Endothelial cell of umbilical vein (primary cell): ENCODE results near the gene SPATA7. TPM values are rescaled to one million over a fixed set of nuclear protein-coding genes. Genes with fewer than 3 reads are reported as not detected.

Source experiments
- BruUV-seq: library from RNA; stranded (reverse); fragments of 400-500 nt; replicated peaks from 2 replicates; lab custom pipeline; 2021; lab: Mats Ljungman, UMichigan
- CTCF ChIA-PET: fragments of 300-600, 350-600 bp; sonication (Branson Sonifier 250); formaldehyde crosslinking; loops from one replicate; lab custom pipeline; 2021; ENCODE audit warnings: antibody characterized with exemption, inconsistent platforms; lab: Charles Lee
- POLR2A ChIA-PET: fragments of 300-600, 350-600 bp; sonication (Branson Sonifier 250); formaldehyde crosslinking; loops from one replicate; lab custom pipeline; 2021; ENCODE audit warnings: antibody characterized with exemption, inconsistent platforms; lab: Charles Lee
- DNase-seq: peaks from one replicate; pipeline ENCODE4 v3.0.0-alpha.2; 2011; ENCODE audit warnings: low read depth, low spot score
- FAIRE-seq: peaks from 2 replicates; lab custom pipeline; 2011; peaks lifted over from hg19 to GRCh38; lab: Jason Lieb, UNC
- H2AFZ ChIP-seq: 2 replicates; pipeline ENCODE4 v1.6.0; 2012; ENCODE audit warnings: low read depth, low read length, control low read depth, inconsistent platforms
- H3K27ac ChIP-seq: 2 replicates; pipeline ENCODE4 v1.5.1; 2011; ENCODE audit warnings: low read depth, mild to moderate bottlenecking, control low read depth, low read length, moderate library complexity; ENCODE audit not compliant: insufficient read depth
- H3K27me3 ChIP-seq, 2 experiments: 2 replicates each; pipeline versions ENCODE4 v1.6.0 to v1.6.1; 2011; ENCODE audit warnings: low read length in 2 of 2, mixed read lengths in 1 of 2; ENCODE audit not compliant: control insufficient read depth in 2 of 2, insufficient read depth in 2 of 2
- H3K36me3 ChIP-seq, 2 experiments: 2 replicates in 1 of 2; 3 replicates in 1 of 2; pipeline ENCODE4 v1.5.1; 2011; ENCODE audit warnings: low read length in 2 of 2, mild to moderate bottlenecking in 1 of 2, moderate library complexity in 1 of 2; ENCODE audit not compliant: control insufficient read depth in 2 of 2, insufficient read depth in 2 of 2; ENCODE audit errors: extremely low read depth in 1 of 2
- H3K4me1 ChIP-seq: 3 replicates; pipeline ENCODE4 v1.5.1; 2011; ENCODE audit warnings: mild to moderate bottlenecking, low read length; ENCODE audit not compliant: control insufficient read depth, insufficient read depth; ENCODE audit errors: extremely low read depth
- H3K4me2 ChIP-seq: 2 replicates; pipeline ENCODE4 v1.6.1; 2011; ENCODE audit warnings: low read length, control low read depth, mixed read lengths; ENCODE audit not compliant: insufficient read depth
- H3K4me3 ChIP-seq, 3 experiments: fragments of 200-600 bp in 1 of 3; sonication (generic), shearing (Covaris generic) in 1 of 3; replicated peaks in 1 of 3; 2 replicates each; pipeline ENCODE4 v1.5.1; 2011 to 2016; ENCODE audit warnings: control low read depth in 3 of 3, low read length in 3 of 3, mild to moderate bottlenecking in 2 of 3, inconsistent platforms in 1 of 3, low read depth in 1 of 3, moderate library complexity in 1 of 3; ENCODE audit not compliant: insufficient read depth in 1 of 3
- H3K79me2 ChIP-seq: 2 replicates; pipeline ENCODE4 v1.6.0; 2012; ENCODE audit warnings: low read length, inconsistent platforms; ENCODE audit not compliant: control insufficient read depth, insufficient read depth
- H3K9ac ChIP-seq: replicated peaks from 2 replicates; pipeline ENCODE3; 2011; ENCODE audit warnings: low read length, control low read depth; ENCODE audit not compliant: insufficient read depth; ENCODE audit errors: extremely low read depth
- H3K9me1 ChIP-seq: replicated peaks from 3 replicates; pipeline ENCODE4 v1.6.0; 2011; ENCODE audit warnings: mild to moderate bottlenecking, low read length; ENCODE audit not compliant: control insufficient read depth, insufficient read depth; ENCODE audit errors: extremely low read depth
- H3K9me3 ChIP-seq: replicated peaks from 2 replicates; pipeline ENCODE4 v1.5.1; 2012; ENCODE audit warnings: low read length, inconsistent platforms; ENCODE audit not compliant: control insufficient read depth, insufficient read depth
- H4K20me1 ChIP-seq: replicated peaks from 2 replicates; pipeline ENCODE3; 2011; ENCODE audit warnings: mild to moderate bottlenecking, low read length; ENCODE audit not compliant: control insufficient read depth, insufficient read depth; ENCODE audit errors: extremely low read depth
- CTCF ChIP-seq, 2 donors: IDR thresholded peaks; 1 replicate in 1 of 2; 2 replicates in 1 of 2; pipeline ENCODE4 v1.5.1; 2011; ENCODE audit warnings: low read length in 2 of 2, mild to moderate bottlenecking in 2 of 2, moderate library complexity in 2 of 2, control low read depth in 1 of 2, inconsistent platforms in 1 of 2, low read depth in 1 of 2; ENCODE audit not compliant: insufficient read depth in 1 of 2; ENCODE audit errors: extremely low read depth in 1 of 2
- EZH2 ChIP-seq: IDR thresholded peaks from 2 replicates; pipeline ENCODE4 v1.6.1; 2012; ENCODE audit warnings: borderline replicate concordance, low read depth, mild to moderate bottlenecking, moderate library complexity, low read length, inconsistent platforms; ENCODE audit not compliant: severe bottlenecking
- FOS ChIP-seq: IDR thresholded peaks from 2 replicates; pipeline ENCODE4 v1.6.1; 2011; ENCODE audit warnings: mild to moderate bottlenecking, low read length, moderate library complexity, borderline replicate concordance; ENCODE audit not compliant: insufficient read depth
- JUN ChIP-seq: IDR thresholded peaks from 2 replicates; pipeline ENCODE4 v1.6.1; 2011; ENCODE audit warnings: borderline replicate concordance, low read depth; ENCODE audit not compliant: insufficient read length, insufficient read depth
- MYC ChIP-seq: IDR thresholded peaks from one replicate; pipeline ENCODE4 v1.6.1; 2011; ENCODE audit warnings: mild to moderate bottlenecking, low read depth, low read length
- POLR2A ChIP-seq: IDR thresholded peaks from 2 replicates; pipeline ENCODE4 v1.6.1; 2012; ENCODE audit warnings: low read depth, mild to moderate bottlenecking, control low read depth, low read length
- dilution Hi-C: fragments of 300-500 bp; cut with MboI; formaldehyde crosslinking; loops from one replicate; pipeline ENCODE4 v1.15.0; 2019; ENCODE audit warnings: low sequenced_read_pairs; ENCODE audit not compliant: extremely low pct_ligation_motif_present
- intact Hi-C: fragments of 100-400 bp; cut with micrococcal nuclease; formaldehyde crosslinking; loops from one replicate; pipeline ENCODE4 v1.10.0; 2022
- polyA plus RNA-seq, 4 experiments: library from polyadenylated mRNA; depleted of rRNA in 3 of 4; stranded (reverse) in 3 of 4; unstranded in 1 of 4; fragments of >200 nt; gene quantifications; 2 replicates each; pipeline versions ENCODE4 v1.2.1 to v1.2.3, GENCODE V29; 2011 to 2012; ENCODE audit warnings: missing spikeins in 1 of 4
- total RNA-seq: library from RNA; stranded (reverse); gene quantifications from 2 replicates; pipeline ENCODE4 v1.2.3, GENCODE V29; 2021
- TF ChIP-seq, protein P1 (sequence below): IDR thresholded peaks from 2 replicates; pipeline ENCODE4 v1.6.1; 2011; ENCODE audit not compliant: insufficient read depth, insufficient read length

SPATA7 gene
- total and polyA plus RNA-seq, 2 donors (not counting 3 experiments of a cell fraction or from before 2014, with no cell fraction given): 4.0 to 9.7 TPM

- Histone ChIP-seq H3K79me2 (no peaks in the 10 kb centered on the region), H3K9me1 (no peaks in the 10 kb centered on the region), H2AFZ (no peak overlapping the region), H3K9me3 (no peaks in the 10 kb centered on the region), H3K27me3 (no peaks in the 10 kb centered on the region), H3K4me1 (no peaks in the 10 kb centered on the region), H4K20me1 (no peaks in the 10 kb centered on the region), H3K4me3 (no peak overlapping the region), H3K27ac (no peak overlapping the region), H3K9ac (no peak overlapping the region), H3K4me2 (no peak overlapping the region), H3K36me3 (peaks cover 0 to 2% of the 10 kb centered on the region in 2 experiments)
- TF ChIP-seq, protein P1, sequence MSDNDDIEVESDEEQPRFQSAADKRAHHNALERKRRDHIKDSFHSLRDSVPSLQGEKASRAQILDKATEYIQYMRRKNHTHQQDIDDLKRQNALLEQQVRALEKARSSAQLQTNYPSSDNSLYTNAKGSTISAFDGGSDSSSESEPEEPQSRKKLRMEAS: no peak
- TF ChIP-seq POLR2A (no peak), CTCF (IDR thresholded peaks at IDR 0.05; ENCODE audit: extremely low read depth in 1 of 2, insufficient read depth in 1 of 2, low read depth in 1 of 2, low read length in 2 of 2) (peak; percentile 1 to 9), JUN (no peak), MYC (no peak)
- DNase-seq (no peak), FAIRE-seq (no peak)
- no TSS peak for BruUV-seq
- intact Hi-C loops: loop anchor here (2.0 to 5.0 kb wide), 2 partner anchors 249 to 425 kb away; no protein-coding TSS in a partner anchor
- CTCF ChIA-PET: interaction anchor here (1.8 kb wide), 1 partner anchor 248 kb away, joined by 14 read pairs; no protein-coding TSS in a partner anchor
- dilution Hi-C loops: no loop called here
- POLR2A ChIA-PET: no interaction called here
Measured at GRCh38 chr14:88437658-88438057, 52.2 kb downstream of the SPATA7 start.

- intact Hi-C loops: loop anchor here (5.0 kb wide), 1 partner anchor 427 kb away; no protein-coding TSS in a partner anchor
- BruUV-seq: no TSS peak
Measured at GRCh38 chr14:88439088-88439487, 53.6 kb downstream of the SPATA7 start.

More at GRCh38 chr14:88439088-88439487, 53.6 kb downstream of the SPATA7 start:
- Histone ChIP-seq H3K79me2 (no peaks in the 10 kb centered on the region), H3K27ac (no peak overlapping the region), H3K4me1 (no peaks in the 10 kb centered on the region), H3K4me2 (no peak overlapping the region), H3K27me3 (no peaks in the 10 kb centered on the region), H2AFZ (no peak overlapping the region), H4K20me1 (no peaks in the 10 kb centered on the region), H3K36me3 (peaks cover 0 to 2% of the 10 kb centered on the region in 2 experiments), H3K9me3 (no peaks in the 10 kb centered on the region), H3K9ac (no peak overlapping the region), H3K4me3 (no peak overlapping the region), H3K9me1 (no peaks in the 10 kb centered on the region)
- dilution Hi-C loops: no loop called here
- FAIRE-seq: no peak
- no peak for TF ChIP-seq CTCF (IDR thresholded peaks at IDR 0.05; ENCODE audit: extremely low read depth in 1 of 2, insufficient read depth in 1 of 2, low read depth in 1 of 2, low read length in 2 of 2)
- TF ChIP-seq JUN: no peak
- TF ChIP-seq MYC: no peak
- TF ChIP-seq, protein P1: no peak
- no peak for TF ChIP-seq FOS
- TF ChIP-seq EZH2: no peak
- no peak for TF ChIP-seq POLR2A
- ChIA-PET CTCF (interaction anchor here (1.0 to 1.4 kb wide), 3 partner anchors 11 to 251 kb away, joined by 3 to 4 read pairs (median 3); no protein-coding TSS in a partner anchor), POLR2A (no interaction called here)
- no peak for DNase-seq
